Body of pancreas (tissue), 4 donors: ENCODE results near the gene ATF7IP2. TPM values are rescaled to one million over a fixed set of nuclear protein-coding genes. Genes with fewer than 3 reads are reported as not detected.
A peak's percentile ranks its signal among the peaks of the same experiment; 100 is the strongest.

Experiments
- ATAC-seq: fragments of 150-250 bp; one replicate; pipeline ENCODE4 v1.9.1; 2016
- DNase-seq, 4 donors: peaks; one replicate each; pipeline ENCODE4 v3.0.0-alpha.2; 2019
- H3K27ac ChIP-seq, 4 donors: fragments of 200-600 bp; sonication (generic); 1 replicate in 3 of 4; 2 replicates in 1 of 4; pipeline versions ENCODE4 v1.5.1 to v1.6.1; 2016 to 2019; ENCODE audit warnings: mild to moderate bottlenecking in 1 of 4, mixed read lengths in 1 of 4, moderate library complexity in 1 of 4
- H3K27me3 ChIP-seq, 2 donors: fragments of 200-600 bp; sonication (generic); one replicate each; pipeline ENCODE4 v1.6.0; 2016; ENCODE audit warnings: mild to moderate bottlenecking in 1 of 2
- H3K36me3 ChIP-seq, 2 donors: fragments of 200-600 bp; sonication (generic); replicated peaks in 1 of 2; 2 replicates each; pipeline ENCODE4 v1.5.1; 2016; ENCODE audit warnings: low read depth in 2 of 2; ENCODE audit not compliant: insufficient read depth in 1 of 2
- H3K4me1 ChIP-seq: fragments of 200-600 bp; sonication (generic); one replicate; pipeline ENCODE4 v1.6.0; 2016
- H3K4me3 ChIP-seq, 2 donors: fragments of 200-600 bp; sonication (generic); 1 replicate in 1 of 2; 2 replicates in 1 of 2; pipeline ENCODE4 v1.5.1; 2016 to 2019
- H3K9me3 ChIP-seq, 3 donors: fragments of 200-600 bp; sonication (generic); 1 replicate in 2 of 3; 2 replicates in 1 of 3; pipeline ENCODE4 v1.5.1; 2016
- POLR2A ChIP-seq, 3 donors: fragments of 450-650 bp; IDR thresholded peaks; one replicate each; pipeline ENCODE4 v1.6.1; 2016; ENCODE audit warnings: antibody characterized with exemption in 3 of 3, mild to moderate bottlenecking in 2 of 3
- WGBS, 2 donors: methylation state at CpG; one replicate each; pipeline ENCODE4 v1.1.5; 2017; 5-methylcytosine and 5-hydroxymethylcytosine counted together
- intact Hi-C: fragments of 100-400 bp; cut with DNase I; formaldehyde crosslinking; loops from one replicate; pipeline ENCODE4 v1.15.1; 2023
- total RNA-seq, 2 donors: library from RNA; depleted of rRNA; stranded (reverse); fragments of >200 nt; gene quantifications; one replicate each; pipeline ENCODE4 v1.1.0, GENCODE V29; 2016
- TF ChIP-seq, protein P1 (sequence below), 7 experiments: fragments of 450-650 bp in 4 of 7; fragments of 200-600 bp in 3 of 7; sonication (generic) in 3 of 7; IDR thresholded peaks; one replicate each; pipeline ENCODE4 v1.5.1; 2016 to 2019; ENCODE audit warnings: antibody characterized with exemption in 7 of 7

The ATF7IP2 gene
- total RNA-seq, 2 donors from 2014 or later: 15.8 to 22.8 TPM

DNA sequence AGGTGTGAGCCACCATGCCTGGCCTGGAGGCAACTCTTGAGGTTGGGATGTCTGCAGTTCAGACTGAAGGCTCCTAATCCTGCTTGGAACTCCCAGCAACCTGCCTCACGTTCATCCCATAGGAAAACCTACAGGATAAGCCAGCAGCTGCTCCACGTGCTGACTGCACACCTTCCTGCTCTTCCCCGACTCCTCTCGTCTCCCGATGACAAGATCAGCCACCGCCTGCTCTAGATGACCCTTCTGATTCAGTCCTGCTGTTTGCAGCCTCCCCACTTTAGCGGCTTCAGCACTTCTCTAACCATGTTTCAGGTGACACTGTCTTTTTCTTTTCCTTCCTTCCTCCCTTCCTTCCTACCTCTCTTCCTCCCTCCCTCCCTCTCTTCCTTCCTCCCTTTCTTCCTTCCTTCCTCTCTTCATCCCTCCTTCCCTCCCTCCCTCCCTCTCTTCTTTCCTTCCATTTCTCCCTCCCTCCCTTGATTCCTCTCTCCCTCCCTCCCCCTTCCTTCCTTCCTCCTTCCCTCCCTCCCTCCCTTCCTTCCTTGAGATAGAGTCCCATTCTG, 132.7 kb downstream of the ATF7IP2 start:
- WGBS, 2 donors: 88 to 91% methylated on average over 7 of the region's 7 CpGs
- Histone ChIP-seq H3K4me3 (no peak overlapping the region), H3K27me3 (no peaks in the 10 kb centered on the region), H3K36me3 (no peaks in the 10 kb centered on the region), H3K27ac (no peak overlapping the region), H3K4me1 (peaks cover 38% of the 10 kb centered on the region), H3K9me3 (no peaks in the 10 kb centered on the region)
- TF ChIP-seq, protein P1, sequence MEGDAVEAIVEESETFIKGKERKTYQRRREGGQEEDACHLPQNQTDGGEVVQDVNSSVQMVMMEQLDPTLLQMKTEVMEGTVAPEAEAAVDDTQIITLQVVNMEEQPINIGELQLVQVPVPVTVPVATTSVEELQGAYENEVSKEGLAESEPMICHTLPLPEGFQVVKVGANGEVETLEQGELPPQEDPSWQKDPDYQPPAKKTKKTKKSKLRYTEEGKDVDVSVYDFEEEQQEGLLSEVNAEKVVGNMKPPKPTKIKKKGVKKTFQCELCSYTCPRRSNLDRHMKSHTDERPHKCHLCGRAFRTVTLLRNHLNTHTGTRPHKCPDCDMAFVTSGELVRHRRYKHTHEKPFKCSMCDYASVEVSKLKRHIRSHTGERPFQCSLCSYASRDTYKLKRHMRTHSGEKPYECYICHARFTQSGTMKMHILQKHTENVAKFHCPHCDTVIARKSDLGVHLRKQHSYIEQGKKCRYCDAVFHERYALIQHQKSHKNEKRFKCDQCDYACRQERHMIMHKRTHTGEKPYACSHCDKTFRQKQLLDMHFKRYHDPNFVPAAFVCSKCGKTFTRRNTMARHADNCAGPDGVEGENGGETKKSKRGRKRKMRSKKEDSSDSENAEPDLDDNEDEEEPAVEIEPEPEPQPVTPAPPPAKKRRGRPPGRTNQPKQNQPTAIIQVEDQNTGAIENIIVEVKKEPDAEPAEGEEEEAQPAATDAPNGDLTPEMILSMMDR (IDR thresholded peaks at IDR 0.05): no peak
- no peak for TF ChIP-seq POLR2A (IDR thresholded peaks at IDR 0.05)
- ATAC-seq (no peak), DNase-seq (no peak)
- intact Hi-C loops: loop anchor here (5.0 to 10.0 kb wide), 2 partner anchors 214 to 406 kb away; no protein-coding TSS in a partner anchor

DNA sequence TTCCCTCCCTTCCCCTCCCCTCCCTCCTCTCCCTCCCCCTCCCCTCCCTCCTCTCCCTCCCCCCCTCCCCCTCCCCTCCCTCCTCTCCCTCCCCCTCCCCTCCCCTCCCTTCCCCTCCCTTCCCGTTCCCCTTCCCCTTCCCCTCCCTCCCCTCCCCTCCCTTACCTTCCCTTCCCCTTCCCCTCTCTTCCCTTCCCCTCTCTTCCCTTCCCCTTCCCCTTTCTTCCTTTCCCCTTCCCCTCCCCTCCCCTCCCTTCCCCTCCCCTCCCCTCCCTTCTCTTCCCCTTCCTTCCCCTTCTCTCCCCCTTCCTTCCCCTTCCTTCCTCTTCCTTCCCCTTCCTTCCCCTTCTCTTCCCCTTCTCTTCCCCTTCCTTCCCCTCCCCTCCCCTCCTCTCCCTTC, 133.4 kb downstream of the ATF7IP2 start:
- no peak for ATAC-seq

DNA sequence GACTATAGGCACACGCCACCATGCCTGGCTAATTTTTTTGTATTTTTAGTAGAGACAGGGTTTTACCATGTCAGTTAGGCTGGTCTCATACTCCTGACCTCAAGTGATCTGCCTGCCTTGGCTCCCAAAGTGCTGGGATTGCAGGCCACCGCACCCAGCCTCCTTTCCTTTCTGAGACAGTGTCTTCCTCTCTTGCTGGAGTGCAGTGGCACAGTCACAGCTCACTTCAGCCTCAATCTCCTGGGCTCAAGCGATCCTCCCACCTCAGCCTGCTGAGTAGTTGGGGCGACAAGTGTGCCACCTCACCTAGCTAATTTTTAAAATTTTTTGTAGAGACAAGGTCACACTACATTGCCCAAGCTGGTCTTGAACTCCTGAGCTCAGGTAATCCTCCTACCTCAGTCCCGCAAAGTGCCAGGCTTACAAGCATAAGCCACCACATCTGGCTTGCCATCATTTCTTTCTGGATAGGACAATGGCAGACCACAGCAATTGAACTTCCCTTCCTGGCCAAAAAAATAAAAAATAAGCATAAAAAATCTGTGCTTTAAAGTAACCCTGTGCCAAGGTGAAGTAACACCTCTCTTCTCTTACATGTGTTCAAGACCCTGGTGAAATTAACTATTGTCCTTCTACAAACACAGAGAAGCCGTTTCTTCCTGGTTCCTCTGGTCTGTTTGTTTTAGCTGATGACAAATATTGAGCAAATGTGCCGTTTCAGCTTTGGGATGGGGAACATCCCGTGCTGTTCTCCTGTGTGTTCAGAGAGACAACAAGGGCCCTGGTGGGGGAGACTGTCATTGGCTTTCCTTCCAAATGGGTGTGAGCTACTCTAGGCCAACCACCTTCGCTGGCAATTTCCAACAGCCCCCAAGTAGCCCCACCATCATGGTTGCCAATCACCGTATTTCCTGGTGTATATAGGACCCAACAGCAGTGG, 134.3 kb downstream of the ATF7IP2 start:
- ATAC-seq: peak; percentile 58
- WGBS, 2 donors: 63% methylated on average over 10 of the region's 10 CpGs

More for the DNA sequence above, 133.4 kb downstream of the ATF7IP2 start:
- WGBS, 2 donors: no CpG with 5 or more reads among the region's 1 CpG
- Histone ChIP-seq H3K4me1 (peaks cover 31% of the 10 kb centered on the region), H3K9me3 (no peaks in the 10 kb centered on the region), H3K27ac (no peak overlapping the region), H3K27me3 (no peaks in the 10 kb centered on the region), H3K4me3 (no peak overlapping the region), H3K36me3 (no peaks in the 10 kb centered on the region)
- intact Hi-C loops: loop anchor here (5.0 to 10.0 kb wide), 2 partner anchors 213 to 406 kb away; no protein-coding TSS in a partner anchor
- TF ChIP-seq, protein P1 (IDR thresholded peaks at IDR 0.05): no peak
- TF ChIP-seq POLR2A (IDR thresholded peaks at IDR 0.05): no peak
- no peak for DNase-seq

DNA sequence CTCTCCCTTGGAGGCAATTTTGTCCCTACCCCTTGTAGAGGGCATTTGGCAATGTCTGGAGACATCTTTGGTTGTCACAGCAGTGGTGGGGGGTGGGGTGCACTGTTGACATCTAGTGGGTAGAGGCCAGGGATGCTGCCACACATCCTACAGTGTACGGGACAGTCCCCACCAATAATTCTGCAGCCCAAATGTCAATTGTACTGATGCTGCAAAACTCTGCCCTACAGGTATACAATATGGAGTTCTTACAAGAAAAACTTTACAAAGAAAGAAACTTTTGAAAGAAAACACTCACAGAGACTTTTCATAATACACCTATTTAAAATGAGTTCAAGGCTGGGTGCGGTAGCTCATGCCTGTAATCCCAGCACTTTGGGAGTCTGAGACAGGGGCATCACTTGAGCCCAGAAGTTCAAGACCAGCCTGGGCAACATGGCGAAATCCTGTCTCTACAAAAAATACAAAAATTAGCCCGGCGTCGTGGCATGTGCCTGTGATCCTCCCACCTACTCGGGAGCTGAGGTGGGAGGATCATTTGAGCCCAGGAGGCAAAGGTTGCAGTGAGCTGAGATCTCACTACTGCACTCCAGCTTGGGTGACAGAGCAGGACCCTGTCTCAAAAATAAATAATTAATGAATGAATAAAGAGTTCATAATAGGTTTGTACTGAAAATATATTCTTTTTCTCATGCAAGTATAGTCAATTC, 135.2 kb downstream of the ATF7IP2 start:
- Histone ChIP-seq H3K9me3 (no peaks in the 10 kb centered on the region), H3K36me3 (no peaks in the 10 kb centered on the region), H3K27me3 (no peaks in the 10 kb centered on the region), H3K4me3 (no peak overlapping the region), H3K27ac (peak overlapping the region in 1 of 4 donors; percentile 18), H3K4me1 (peaks cover 18% of the 10 kb centered on the region)
- ATAC-seq: no peak
- TF ChIP-seq, protein P1 (IDR thresholded peaks at IDR 0.05): no peak
- no peak for TF ChIP-seq POLR2A (IDR thresholded peaks at IDR 0.05)
- 63 to 68% methylated on average over 7 of the region's 7 CpGs for WGBS, 2 donors
- no peak for DNase-seq
- intact Hi-C loops: no loop called here

More for the DNA sequence above, 134.3 kb downstream of the ATF7IP2 start:
- intact Hi-C loops: loop anchor here (5.0 to 10.0 kb wide), 2 partner anchors 212 to 405 kb away; no protein-coding TSS in a partner anchor
- TF ChIP-seq, protein P1 (IDR thresholded peaks at IDR 0.05): no peak
- no peak for TF ChIP-seq POLR2A (IDR thresholded peaks at IDR 0.05)
- Histone ChIP-seq H3K4me1 (peaks cover 22% of the 10 kb centered on the region), H3K9me3 (no peaks in the 10 kb centered on the region), H3K36me3 (no peaks in the 10 kb centered on the region), H3K27ac (peak overlapping the region in 2 of 4 donors; percentile 7 to 18), H3K27me3 (no peaks in the 10 kb centered on the region), H3K4me3 (no peak overlapping the region)
- peak in 3 of 4 donors; percentile 50 to 65 (median 56) for DNase-seq
